ENCODE measurements around the gene CNDP1. TPM values are rescaled to one million over a fixed set of nuclear protein-coding genes. Genes with fewer than 3 reads are reported as not detected.

Gene CNDP1
- polyA plus RNA-seq, 1 donor (not counting 4 experiments of a cell fraction or from before 2014, with no cell fraction given): not detected

GRCh38 chr18:74616494-74616893, 82.2 kb downstream of the CNDP1 start:
- H3K9me3 ChIP-seq (ENCODE audit: control insufficient read depth, low read depth, low read length): no peaks in the 10 kb centered on the region
- FAIRE-seq (no peak), DNase-seq (ENCODE audit: low read depth, low spot score) (no peak)
- H3K4me2 ChIP-seq (ENCODE audit: control insufficient read depth, extremely low read depth, insufficient read depth, low read depth, low read length): no peak overlapping the region
- no peak for TF ChIP-seq EZH2 (IDR thresholded peaks at IDR 0.05; ENCODE audit: low read length)
- no peak for TF ChIP-seq CTCF (optimal IDR thresholded peaks at IDR 0.05 in 1 of 3, IDR thresholded peaks at IDR 0.05 in 1 of 3, conservative IDR thresholded peaks at IDR 0.05 in 1 of 3; ENCODE audit: extremely low read depth in 1 of 3, insufficient read depth in 2 of 3, low read length in 3 of 3)
- H3K4me1 ChIP-seq (ENCODE audit: control insufficient read depth, extremely low read depth, insufficient read depth, low read length): no peaks in the 10 kb centered on the region
- H3K27ac ChIP-seq (ENCODE audit: control insufficient read depth, insufficient read depth, low read length): no peak overlapping the region
- H3K36me3 ChIP-seq (ENCODE audit: control insufficient read depth in 2 of 2, extremely low read depth in 1 of 2, insufficient read depth in 2 of 2, low read length in 2 of 2): no peaks in the 10 kb centered on the region
- no peaks in the 10 kb centered on the region for H4K20me1 ChIP-seq (ENCODE audit: control insufficient read depth, extremely low read depth, insufficient read depth, low read length)
- peaks cover 30% of the 10 kb centered on the region for H3K79me2 ChIP-seq (ENCODE audit: control insufficient read depth, insufficient read depth, low read length)
- dilution Hi-C loops (cut with MboI; ENCODE audit: extremely low pct_ligation_motif_present, low sequenced_read_pairs): no loop called here
- H3K9me1 ChIP-seq (ENCODE audit: control insufficient read depth, extremely low read depth, insufficient read depth, low read length): peaks cover 2% of the 10 kb centered on the region
- H3K27me3 ChIP-seq (ENCODE audit: control insufficient read depth, extremely low read depth, insufficient read depth, low read length): no peaks in the 10 kb centered on the region
- no peak overlapping the region for H2AFZ ChIP-seq (ENCODE audit: control insufficient read depth, low read length)
- H3K9ac ChIP-seq (ENCODE audit: control insufficient read depth, extremely low read depth, insufficient read depth, low read length): no peak overlapping the region
- H3K4me3 ChIP-seq (ENCODE audit: control insufficient read depth in 2 of 3, extremely low read depth in 1 of 3, insufficient read depth in 2 of 3, low read depth in 1 of 3, low read length in 3 of 3): no peak overlapping the region

GRCh38 chr18:74617486-74617885, 83.2 kb downstream of the CNDP1 start:
- H3K27ac ChIP-seq (ENCODE audit: control insufficient read depth, insufficient read depth, low read length): no peak overlapping the region
- no peaks in the 10 kb centered on the region for H3K36me3 ChIP-seq (ENCODE audit: control insufficient read depth in 2 of 2, extremely low read depth in 1 of 2, insufficient read depth in 2 of 2, low read length in 2 of 2)
- no peak overlapping the region for H3K9ac ChIP-seq (ENCODE audit: control insufficient read depth, extremely low read depth, insufficient read depth, low read length)
- DNase-seq (ENCODE audit: low read depth, low spot score) (no peak), FAIRE-seq (no peak)
- H3K4me2 ChIP-seq (ENCODE audit: control insufficient read depth, extremely low read depth, insufficient read depth, low read depth, low read length): no peak overlapping the region
- dilution Hi-C loops (cut with MboI; ENCODE audit: extremely low pct_ligation_motif_present, low sequenced_read_pairs): no loop called here
- no peak overlapping the region for H3K4me3 ChIP-seq (ENCODE audit: control insufficient read depth in 2 of 3, extremely low read depth in 1 of 3, insufficient read depth in 2 of 3, low read depth in 1 of 3, low read length in 3 of 3)
- no peaks in the 10 kb centered on the region for H3K4me1 ChIP-seq (ENCODE audit: control insufficient read depth, extremely low read depth, insufficient read depth, low read length)
- no peaks in the 10 kb centered on the region for H4K20me1 ChIP-seq (ENCODE audit: control insufficient read depth, extremely low read depth, insufficient read depth, low read length)
- H3K9me1 ChIP-seq (ENCODE audit: control insufficient read depth, extremely low read depth, insufficient read depth, low read length): peaks cover 3% of the 10 kb centered on the region
- no peak for TF ChIP-seq EZH2 (IDR thresholded peaks at IDR 0.05; ENCODE audit: low read length)
- TF ChIP-seq CTCF (optimal IDR thresholded peaks at IDR 0.05 in 1 of 3, IDR thresholded peaks at IDR 0.05 in 1 of 3, conservative IDR thresholded peaks at IDR 0.05 in 1 of 3; ENCODE audit: extremely low read depth in 1 of 3, insufficient read depth in 2 of 3, low read length in 3 of 3): no peak
- H2AFZ ChIP-seq (ENCODE audit: control insufficient read depth, low read length): no peak overlapping the region
- no peaks in the 10 kb centered on the region for H3K27me3 ChIP-seq (ENCODE audit: control insufficient read depth, extremely low read depth, insufficient read depth, low read length)
- H3K79me2 ChIP-seq (ENCODE audit: control insufficient read depth, insufficient read depth, low read length): peaks cover 31% of the 10 kb centered on the region
- no peaks in the 10 kb centered on the region for H3K9me3 ChIP-seq (ENCODE audit: control insufficient read depth, low read depth, low read length)
